GM19452 (cell line): ENCODE data around the gene TRPM2.
A peak's percentile ranks its signal among the peaks of the same experiment; 100 is the strongest.

Experiments
- ATAC-seq: cut with Tn5 transposase; IDR thresholded peaks from one replicate; pipeline ENCODE4 v1.9.1; 2021; ENCODE audit not compliant: unreplicated experiment

TRPM2 gene

GRCh38 chr21:44439211-44439600 is 85.8 kb downstream of the TRPM2 start:
- ATAC-seq, result no peak

GRCh38 chr21:44440241-44441040 is 87.0 kb downstream of the TRPM2 start:
- ATAC-seq, result no peak

GRCh38 chr21:44441041-44441400 is 87.6 kb downstream of the TRPM2 start:
- no peak for ATAC-seq

GRCh38 chr21:44441581-44442265 is 88.3 kb downstream of the TRPM2 start:
- ATAC-seq, result no peak

GRCh38 chr21:44442266-44443125 is 89.1 kb downstream of the TRPM2 start:
- no peak for ATAC-seq

- ATAC-seq, result no peak
These were observed 90.0 kb downstream of the TRPM2 start for GRCh38 chr21:44443291-44443890.

GRCh38 chr21:44443891-44444285 is 90.5 kb downstream of the TRPM2 start:
- ATAC-seq, result no peak

- no peak for ATAC-seq
These were observed 91.0 kb downstream of the TRPM2 start for GRCh38 chr21:44444286-44444931.

- ATAC-seq, result no peak
These were observed 91.9 kb downstream of the TRPM2 start for GRCh38 chr21:44445145-44445812.

GRCh38 chr21:44448651-44449131 is 95.3 kb downstream of the TRPM2 start:
- ATAC-seq, result no peak

- no peak for ATAC-seq
These were observed 96.3 kb downstream of the TRPM2 start for GRCh38 chr21:44449473-44450363.

- no peak for ATAC-seq
These were observed 97.0 kb downstream of the TRPM2 start for GRCh38 chr21:44450402-44450801.

- ATAC-seq, result no peak
These were observed 97.6 kb downstream of the TRPM2 start for GRCh38 chr21:44450999-44451398.

GRCh38 chr21:44453120-44453519 is 99.7 kb downstream of the TRPM2 start:
- no peak for ATAC-seq

GRCh38 chr21:44454058-44454457 is 100.6 kb downstream of the TRPM2 start:
- ATAC-seq, result no peak

GRCh38 chr21:44454747-44455523 is 101.5 kb downstream of the TRPM2 start, which contains the start of gene LRRC3:
Gene LRRC3 (plus strand): TSS chr21:44455510. CDS start chr21:44456645, 1,135 bp downstream.
- peak; percentile 54 for ATAC-seq

- ATAC-seq, result peak; percentile 35
These were observed 102.2 kb downstream of the TRPM2 start for GRCh38 chr21:44455524-44456213.
